Fibroblast of gingiva (primary cell): ENCODE data around the gene HYDIN.

Source experiments
- DNase-seq: peaks from one replicate; pipeline ENCODE4 v3.0.0-alpha.2; 2011; ENCODE audit warnings: low read depth

HYDIN gene

GRCh38 chr16:71230122-71230845 is at the start of gene HYDIN:
TSS of gene HYDIN (minus strand) at chr16:71230722. CDS start at chr16:71186895, 43,827 bp downstream.
- DNase-seq: peak; percentile 7

GRCh38 chr16:71276589-71277334 is 46.2 kb upstream of the HYDIN start:
- no peak for DNase-seq

GRCh38 chr16:71273384-71273783 is 42.9 kb upstream of the HYDIN start:
- no peak for DNase-seq

GRCh38 chr16:71264299-71264698 is 33.8 kb upstream of the HYDIN start:
- no peak for DNase-seq

GRCh38 chr16:71263582-71263981 is 33.1 kb upstream of the HYDIN start:
- DNase-seq: no peak

GRCh38 chr16:71262391-71262790 is 31.9 kb upstream of the HYDIN start:
- no peak for DNase-seq

- DNase-seq: no peak
Measured at GRCh38 chr16:71260995-71261394, 30.5 kb upstream of the HYDIN start.

GRCh38 chr16:71259086-71259485 is 28.6 kb upstream of the HYDIN start:
- no peak for DNase-seq

GRCh38 chr16:71258372-71258771 is 27.9 kb upstream of the HYDIN start:
- DNase-seq: no peak

- no peak for DNase-seq
Measured at GRCh38 chr16:71257768-71258167, 27.2 kb upstream of the HYDIN start.

- DNase-seq: no peak
Measured at GRCh38 chr16:71255721-71256120, 25.2 kb upstream of the HYDIN start.

- DNase-seq: no peak
Measured at GRCh38 chr16:71254832-71255525, 24.5 kb upstream of the HYDIN start.

GRCh38 chr16:71250461-71251235 is 20.1 kb upstream of the HYDIN start:
- no peak for DNase-seq

GRCh38 chr16:71249399-71249798 is 18.9 kb upstream of the HYDIN start:
- DNase-seq: no peak

- no peak for DNase-seq
Measured at GRCh38 chr16:71247478-71247877, 17.0 kb upstream of the HYDIN start.

- DNase-seq: no peak
Measured at GRCh38 chr16:71246309-71246708, 15.8 kb upstream of the HYDIN start.

- DNase-seq: no peak
Measured at GRCh38 chr16:71244521-71244920, 14.0 kb upstream of the HYDIN start.

GRCh38 chr16:71242601-71243000 is 12.1 kb upstream of the HYDIN start:
- no peak for DNase-seq

- DNase-seq: no peak
Measured at GRCh38 chr16:71242036-71242435, 11.5 kb upstream of the HYDIN start.

GRCh38 chr16:71229344-71229743 is 1.2 kb downstream of the HYDIN start:
- no peak for DNase-seq

- DNase-seq: no peak
Measured at GRCh38 chr16:71226229-71227141, 4.0 kb downstream of the HYDIN start.
